LNCaP clone FGC (cell line): ENCODE measurements around the gene SMYD2.

Experiments
- DNase-seq: peaks from one replicate; pipeline ENCODE4 v3.0.0-alpha.2; 2011; ENCODE audit warnings: low read depth
- H3K4me3 ChIP-seq: 2 replicates; pipeline ENCODE4 v1.5.1; 2011; ENCODE audit warnings: mild to moderate bottlenecking, low read depth, low read length, control low read depth
- CTCF ChIP-seq: IDR thresholded peaks from 2 replicates; pipeline ENCODE4 v1.5.1; 2012; ENCODE audit warnings: mild to moderate bottlenecking; ENCODE audit not compliant: control insufficient read depth, insufficient read depth; ENCODE audit errors: extremely low read depth

SMYD2 gene

GRCh38 chr1:214244841-214245240 is 36.1 kb upstream of the SMYD2 start:
- no peak for TF ChIP-seq CTCF
- DNase-seq = no peak
- no peak overlapping the region for H3K4me3 ChIP-seq

GRCh38 chr1:214247501-214248041 is 33.4 kb upstream of the SMYD2 start:
- no peak for DNase-seq
- no peak overlapping the region for H3K4me3 ChIP-seq
- no peak for TF ChIP-seq CTCF

- no peak for DNase-seq
- no peak overlapping the region for H3K4me3 ChIP-seq
- TF ChIP-seq CTCF = no peak
Observed at GRCh38 chr1:214248311-214249085, 32.5 kb upstream of the SMYD2 start.

GRCh38 chr1:214249651-214250050 is 31.3 kb upstream of the SMYD2 start:
- no peak for DNase-seq
- no peak for TF ChIP-seq CTCF

GRCh38 chr1:214251354-214251753 is 29.6 kb upstream of the SMYD2 start:
- TF ChIP-seq CTCF = no peak

More at GRCh38 chr1:214249651-214250050, 31.3 kb upstream of the SMYD2 start:
- no peak overlapping the region for H3K4me3 ChIP-seq

GRCh38 chr1:214255509-214255908 is 25.4 kb upstream of the SMYD2 start:
- no peak for DNase-seq
- H3K4me3 ChIP-seq = no peak overlapping the region
- no peak for TF ChIP-seq CTCF

More at GRCh38 chr1:214251354-214251753, 29.6 kb upstream of the SMYD2 start:
- DNase-seq = no peak
- no peak overlapping the region for H3K4me3 ChIP-seq

- TF ChIP-seq CTCF = no peak
- no peak overlapping the region for H3K4me3 ChIP-seq
- DNase-seq = no peak
Observed at GRCh38 chr1:214259353-214259977, 21.5 kb upstream of the SMYD2 start.
